HepG2 (cell line): ENCODE data around the gene RPS6KB1. TPM values are rescaled to one million over a fixed set of nuclear protein-coding genes. Genes with fewer than 3 reads are reported as not detected.

Experiments used
- ARID2 ChIP-seq: sonication (generic); formaldehyde crosslinking; IDR thresholded peaks from 2 replicates; pipeline ENCODE4 v1.8.1; 2022; ENCODE audit warnings: mild to moderate bottlenecking, missing genetic modification reagents, borderline replicate concordance
- CENPBD1 ChIP-seq: sonication (generic); formaldehyde crosslinking; IDR thresholded peaks from 2 replicates; pipeline ENCODE4 v1.8.0; 2022; ENCODE audit warnings: missing genetic modification reagents, low read depth, mild to moderate bottlenecking, borderline replicate concordance
- CENPT ChIP-seq: sonication (generic); formaldehyde crosslinking; IDR thresholded peaks from 2 replicates; pipeline ENCODE4 v1.8.0; 2022; ENCODE audit warnings: low read depth, mild to moderate bottlenecking, moderate library complexity, missing genetic modification reagents
- DMTF1 ChIP-seq: sonication (generic); formaldehyde crosslinking; IDR thresholded peaks from 2 replicates; pipeline ENCODE4 v1.4.0; 2020; ENCODE audit warnings: mild to moderate bottlenecking, missing genetic modification reagents
- EZH2 ChIP-seq: conservative IDR thresholded peaks from 2 replicates; pipeline ENCODE4 v1.6.1; 2012; ENCODE audit warnings: mild to moderate bottlenecking, low read depth, low read length, moderate library complexity
- HNF4A ChIP-seq: sonication (generic); formaldehyde crosslinking; IDR thresholded peaks from 2 replicates; pipeline ENCODE4 v1.4.0; 2020; ENCODE audit warnings: missing genetic modification reagents
- IKZF4 ChIP-seq: sonication (generic); formaldehyde crosslinking; IDR thresholded peaks from 2 replicates; pipeline ENCODE4 v1.5.1; 2020; ENCODE audit warnings: borderline replicate concordance, mild to moderate bottlenecking, low read depth, missing genetic modification reagents; ENCODE audit errors: not compliant biosample characterization
- ISL2 ChIP-seq: sonication (generic); formaldehyde crosslinking; IDR thresholded peaks from 2 replicates; pipeline ENCODE4 v1.5.0; 2020; ENCODE audit warnings: missing genetic modification reagents
- MBD4 ChIP-seq: IDR thresholded peaks from 2 replicates; pipeline ENCODE4 v1.6.1; 2012; ENCODE audit warnings: low read length, inconsistent platforms, borderline replicate concordance
- TAF15 ChIP-seq: fragments of 200-400 bp; formaldehyde crosslinking; IDR thresholded peaks from one replicate; pipeline ENCODE4 v1.6.1; 2018; ENCODE audit warnings: mild to moderate bottlenecking, low read depth, low read length; ENCODE audit not compliant: poor library complexity, severe bottlenecking
- TBL1XR1 ChIP-seq: fragments of 150-350 bp; IDR thresholded peaks from 2 replicates; pipeline ENCODE4 v1.6.1; 2014; ENCODE audit warnings: borderline replicate concordance, low read length; ENCODE audit not compliant: partially characterized antibody
- TFAP4 ChIP-seq: sonication (generic); IDR thresholded peaks from 2 replicates; pipeline ENCODE4 v1.6.1; 2016; ENCODE audit warnings: low read depth, borderline replicate concordance
- ZHX1 ChIP-seq: sonication (generic); formaldehyde crosslinking; IDR thresholded peaks from 2 replicates; pipeline ENCODE4 v1.8.1; 2022; ENCODE audit warnings: low read depth, mild to moderate bottlenecking, missing genetic modification reagents
- ZMAT3 ChIP-seq: sonication (generic); formaldehyde crosslinking; conservative IDR thresholded peaks from 2 replicates; pipeline ENCODE4 v1.7.0; 2021; ENCODE audit warnings: missing genetic modification reagents
- ZNF33B ChIP-seq: sonication (generic); formaldehyde crosslinking; IDR thresholded peaks from 2 replicates; pipeline ENCODE4 v1.5.1; 2020; ENCODE audit warnings: mild to moderate bottlenecking, missing genetic modification reagents
- ZNF34 ChIP-seq: sonication (generic); formaldehyde crosslinking; IDR thresholded peaks from 2 replicates; pipeline ENCODE4 v1.4.0; 2020; ENCODE audit warnings: mild to moderate bottlenecking, missing genetic modification reagents, borderline replicate concordance
- polyA plus RNA-seq, 8 experiments: library from polyadenylated mRNA; depleted of rRNA in 3 of 8; stranded (reverse) in 7 of 8; unstranded in 1 of 8; fragments of >200 nt; fragmentation: Illumina TruSeq in 4 of 8; extraction: Trizol in 4 of 8; gene quantifications; 2 replicates each; pipeline versions ENCODE4 v1.2.1 to v1.2.3, GENCODE V29; 2011 to 2016; ENCODE audit warnings: low read depth in 4 of 8, missing spikeins in 1 of 8, mixed read lengths in 1 of 8; ENCODE audit not compliant: insufficient read depth in 1 of 8
- total RNA-seq, 5 experiments: library from RNA; depleted of rRNA; stranded (reverse); fragments of >200 nt; fragmentation: Illumina TruSeq; extraction: Trizol; gene quantifications; 2 replicates each; pipeline ENCODE4 v1.2.3, GENCODE V29; 2016; ENCODE audit warnings: low read depth in 1 of 5

RPS6KB1 gene
- total and polyA plus RNA-seq, 2 of the 13 experiments (the other 11 are each of a cell fraction or from before 2014, with no cell fraction given) = 16.5 to 42.2 TPM

GRCh38 chr17:59853168-59853918 lies 39.6 kb upstream of the RPS6KB1 start (continued):
- no peak for TF ChIP-seq CENPT (CRISPR knock-in tag)
- no peak for TF ChIP-seq TAF15
- TF ChIP-seq ZMAT3 (CRISPR knock-in tag) = no peak
- TF ChIP-seq TBL1XR1 = peak; percentile 81
- no peak for TF ChIP-seq ARID2 (CRISPR knock-in tag)
- TF ChIP-seq TFAP4 = peak; percentile 91; the same call in 1 of the 2 replicates
- TF ChIP-seq ZNF33B (CRISPR knock-in tag) = no peak; the same call in 1 of the 2 replicates
- TF ChIP-seq CENPBD1 = 0 out of 2 replicates have a peak, but pooled peaks have one; percentile 77
- peak; percentile 87; the same call in 1 of the 2 replicates for TF ChIP-seq MBD4
- no peak; the same call in 1 of the 2 replicates for TF ChIP-seq ZNF34 (CRISPR knock-in tag)
- no peak for TF ChIP-seq EZH2
- peak; percentile 93 for TF ChIP-seq ISL2 (CRISPR knock-in tag)
- TF ChIP-seq HNF4A = peak; percentile 67
- peak; percentile 89 for TF ChIP-seq ZHX1 (CRISPR knock-in tag)
- no peak for TF ChIP-seq IKZF4 (CRISPR knock-in tag)
- no peak for TF ChIP-seq DMTF1 (CRISPR knock-in tag)
